H1 (cell line): Measurements from ENCODE around the gene CXCR3. TPM values are rescaled to one million over a fixed set of nuclear protein-coding genes. Genes with fewer than 3 reads are reported as not detected.

Experiments
- CTBP2 ChIP-seq: IDR thresholded peaks from 2 replicates; pipeline ENCODE4 v1.7.0; 2011; ENCODE audit warnings: borderline replicate concordance, mild to moderate bottlenecking, moderate library complexity, mixed read lengths, low read length; ENCODE audit not compliant: insufficient read depth, insufficient read length
- FOSL1 ChIP-seq: IDR thresholded peaks from 2 replicates; pipeline ENCODE4 v1.6.1; 2011; ENCODE audit warnings: mild to moderate bottlenecking, low read depth, low read length, moderate library complexity; ENCODE audit not compliant: insufficient read depth
- PHF8 ChIP-seq: fragments of 200-600 bp; sonication (generic); conservative IDR thresholded peaks from 2 replicates; pipeline ENCODE4 v1.7.1; 2012; ENCODE audit warnings: low read depth, mild to moderate bottlenecking, inconsistent platforms, low read length, moderate library complexity
- polyA plus RNA-seq, 7 experiments: library from polyadenylated mRNA; depleted of rRNA in 3 of 7; stranded (reverse) in 5 of 7; unstranded in 2 of 7; fragments of >200 nt in 5 of 7; fragments of 200-250 nt in 2 of 7; gene quantifications; 1 replicate in 5 of 7; 2 replicates in 1 of 7; 4 replicates in 1 of 7; pipeline versions ENCODE4 v1.2.1 to v1.2.3, GENCODE V29; 2011 to 2013; ENCODE audit warnings: missing spikeins in 2 of 7, mixed read lengths in 2 of 7
- total RNA-seq: library from RNA; stranded (reverse); fragmentation: NEBNext Ultra II Directional; extraction: Animal tissue kit (Norgen Biotek cat#: 25700); gene quantifications from 2 replicates; pipeline ENCODE4 v1.2.1, GENCODE V29; 2021
- TF ChIP-seq, protein P1 (sequence below): IDR thresholded peaks from 2 replicates; pipeline ENCODE4 v1.6.1; 2012; ENCODE audit warnings: low read length, inconsistent platforms
- TF ChIP-seq, protein P2 (sequence below): IDR thresholded peaks from 2 replicates; pipeline ENCODE4 v1.6.1; 2012; ENCODE audit warnings: inconsistent platforms

CXCR3 gene
- total and polyA plus RNA-seq, 2 of the 8 experiments (the other 6 are each of a cell fraction or from before 2014, with no cell fraction given) = not detected

DNA sequence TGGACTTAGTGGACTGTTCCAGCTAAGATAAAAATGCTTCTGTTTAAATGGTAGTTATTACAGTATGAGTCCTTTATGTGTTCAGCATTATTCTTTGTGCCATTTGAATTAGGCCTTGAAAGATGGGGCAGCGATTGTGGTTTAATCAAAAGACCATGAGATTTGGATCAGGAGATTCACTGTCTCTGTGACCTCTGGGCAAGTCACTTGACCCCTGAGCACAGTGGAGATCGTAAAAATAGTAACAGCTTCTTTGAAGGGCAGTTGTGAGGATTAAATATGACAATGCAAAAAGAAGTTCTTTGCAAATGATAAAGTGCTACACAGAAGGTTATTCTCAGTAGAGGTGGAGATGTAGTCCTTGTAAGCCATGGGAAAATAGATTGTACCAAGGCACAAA, 10.8 kb downstream of the CXCR3 start (continued):
- TF ChIP-seq, protein P1, sequence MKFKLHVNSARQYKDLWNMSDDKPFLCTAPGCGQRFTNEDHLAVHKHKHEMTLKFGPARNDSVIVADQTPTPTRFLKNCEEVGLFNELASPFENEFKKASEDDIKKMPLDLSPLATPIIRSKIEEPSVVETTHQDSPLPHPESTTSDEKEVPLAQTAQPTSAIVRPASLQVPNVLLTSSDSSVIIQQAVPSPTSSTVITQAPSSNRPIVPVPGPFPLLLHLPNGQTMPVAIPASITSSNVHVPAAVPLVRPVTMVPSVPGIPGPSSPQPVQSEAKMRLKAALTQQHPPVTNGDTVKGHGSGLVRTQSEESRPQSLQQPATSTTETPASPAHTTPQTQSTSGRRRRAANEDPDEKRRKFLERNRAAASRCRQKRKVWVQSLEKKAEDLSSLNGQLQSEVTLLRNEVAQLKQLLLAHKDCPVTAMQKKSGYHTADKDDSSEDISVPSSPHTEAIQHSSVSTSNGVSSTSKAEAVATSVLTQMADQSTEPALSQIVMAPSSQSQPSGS = no peak
- TF ChIP-seq, protein P2, sequence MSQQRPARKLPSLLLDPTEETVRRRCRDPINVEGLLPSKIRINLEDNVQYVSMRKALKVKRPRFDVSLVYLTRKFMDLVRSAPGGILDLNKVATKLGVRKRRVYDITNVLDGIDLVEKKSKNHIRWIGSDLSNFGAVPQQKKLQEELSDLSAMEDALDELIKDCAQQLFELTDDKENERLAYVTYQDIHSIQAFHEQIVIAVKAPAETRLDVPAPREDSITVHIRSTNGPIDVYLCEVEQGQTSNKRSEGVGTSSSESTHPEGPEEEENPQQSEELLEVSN = no peak
- no peak for TF ChIP-seq PHF8
- no peak for TF ChIP-seq FOSL1
- TF ChIP-seq CTBP2 = no peak
